ENCODE data around the gene SLC22A3. TPM values are rescaled to one million over a fixed set of nuclear protein-coding genes. Genes with fewer than 3 reads are reported as not detected.

SLC22A3 gene
- polyA plus RNA-seq, 1 of the 3 experiments (the other 2 are of a cell fraction) = not detected

DNA sequence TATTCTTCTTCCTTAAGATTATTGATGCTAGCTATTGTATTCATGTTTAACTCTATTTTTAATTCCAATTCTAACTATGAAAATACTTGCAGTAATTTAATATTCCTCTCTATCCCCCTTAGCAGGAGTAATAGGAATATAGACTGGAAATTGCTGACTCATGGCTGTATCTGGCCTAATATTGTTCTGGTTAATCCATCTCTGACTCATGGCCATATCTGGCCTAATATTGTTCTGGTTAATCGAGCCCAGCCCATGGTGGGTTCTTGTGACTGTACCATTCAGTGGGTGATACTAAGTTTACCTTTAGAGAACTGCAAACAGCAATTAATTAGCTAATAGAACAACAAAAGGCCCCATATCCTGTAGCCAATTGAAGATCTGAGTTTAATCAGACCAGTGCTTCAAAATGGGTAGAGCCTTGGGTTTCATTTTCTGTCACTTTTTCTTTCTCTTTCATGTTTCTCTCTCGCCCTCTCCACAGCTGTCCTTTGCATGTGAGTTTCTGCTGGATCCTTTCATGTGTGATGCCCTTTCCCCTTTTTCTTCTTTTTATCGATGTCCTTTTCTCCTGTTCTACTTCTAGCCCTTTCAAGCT is 50.6 kb downstream of the SLC22A3 start:
- DNase-seq = no peak
- ChIA-PET POLR2A (no interaction called here), CTCF (no interaction called here)
- Histone ChIP-seq H3F3A (replicated peaks; ENCODE audit: insufficient read depth) (no peaks in the 10 kb centered on the region), H3K4me3 (ENCODE audit: low read depth in 2 of 2, low read length in 1 of 2) (no peak overlapping the region), H3K79me2 (ENCODE audit: insufficient read depth) (no peaks in the 10 kb centered on the region), H3K9ac (no peak overlapping the region), H3K27me3 (ENCODE audit: insufficient read depth) (no peaks in the 10 kb centered on the region), H2AFZ (ENCODE audit: low read depth) (no peak overlapping the region), H3K36me3 (replicated peaks in 1 of 2; ENCODE audit: control insufficient read depth in 1 of 2, insufficient read depth in 2 of 2, low read length in 1 of 2) (no peaks in the 10 kb centered on the region), H3K27ac (ENCODE audit: low read depth in 2 of 2, low read length in 1 of 2) (no peak overlapping the region), H3K4me1 (ENCODE audit: control insufficient read depth in 1 of 2, insufficient read depth in 2 of 2, low read depth in 1 of 2, low read length in 1 of 2) (no peaks in the 10 kb centered on the region), H3K4me2 (no peak overlapping the region), H3K9me2 (no peaks in the 10 kb centered on the region), H3K9me3 (no peaks in the 10 kb centered on the region), H4K20me1 (ENCODE audit: insufficient read depth) (no peaks in the 10 kb centered on the region)
- WGBS (ENCODE audit: low lambda C conversion rate) = 9% methylated on average over 3 of the region's 3 CpGs
- TF ChIP-seq FOXJ3 (CRISPR knock-in tag; IDR thresholded peaks at IDR 0.05) (no peak), TCF12 (IDR thresholded peaks at IDR 0.05) (no peak), REST (IDR thresholded peaks at IDR 0.05; ENCODE audit: low read depth, low read length) (no peak), EZH2phosphoT487 (IDR thresholded peaks at IDR 0.05; ENCODE audit: borderline replicate concordance, low read depth) (no peak), SIN3A (IDR thresholded peaks at IDR 0.05; ENCODE audit: borderline replicate concordance, low read depth, low read length) (no peak), FOXM1 (IDR thresholded peaks at IDR 0.05; ENCODE audit: low read depth) (no peak), RAD21 (IDR thresholded peaks at IDR 0.05; ENCODE audit: low read length) (no peak), MAX (IDR thresholded peaks at IDR 0.05; ENCODE audit: low read depth) (no peak), IRF3 (IDR thresholded peaks at IDR 0.05; ENCODE audit: low read depth, low read length) (no peak), MEF2A (IDR thresholded peaks at IDR 0.05; ENCODE audit: borderline replicate concordance, low read depth) (no peak), SMC3 (IDR thresholded peaks at IDR 0.05; ENCODE audit: low read depth, low read length) (no peak), YY1 (IDR thresholded peaks at IDR 0.05; ENCODE audit: low read depth) (no peak), NFIC (IDR thresholded peaks at IDR 0.05; ENCODE audit: borderline replicate concordance) (no peak), PBX3 (IDR thresholded peaks at IDR 0.05) (no peak), FOSL2 (IDR thresholded peaks at IDR 0.05; ENCODE audit: borderline replicate concordance, low read depth) (no peak)
- TF ChIP-seq, protein P1, sequence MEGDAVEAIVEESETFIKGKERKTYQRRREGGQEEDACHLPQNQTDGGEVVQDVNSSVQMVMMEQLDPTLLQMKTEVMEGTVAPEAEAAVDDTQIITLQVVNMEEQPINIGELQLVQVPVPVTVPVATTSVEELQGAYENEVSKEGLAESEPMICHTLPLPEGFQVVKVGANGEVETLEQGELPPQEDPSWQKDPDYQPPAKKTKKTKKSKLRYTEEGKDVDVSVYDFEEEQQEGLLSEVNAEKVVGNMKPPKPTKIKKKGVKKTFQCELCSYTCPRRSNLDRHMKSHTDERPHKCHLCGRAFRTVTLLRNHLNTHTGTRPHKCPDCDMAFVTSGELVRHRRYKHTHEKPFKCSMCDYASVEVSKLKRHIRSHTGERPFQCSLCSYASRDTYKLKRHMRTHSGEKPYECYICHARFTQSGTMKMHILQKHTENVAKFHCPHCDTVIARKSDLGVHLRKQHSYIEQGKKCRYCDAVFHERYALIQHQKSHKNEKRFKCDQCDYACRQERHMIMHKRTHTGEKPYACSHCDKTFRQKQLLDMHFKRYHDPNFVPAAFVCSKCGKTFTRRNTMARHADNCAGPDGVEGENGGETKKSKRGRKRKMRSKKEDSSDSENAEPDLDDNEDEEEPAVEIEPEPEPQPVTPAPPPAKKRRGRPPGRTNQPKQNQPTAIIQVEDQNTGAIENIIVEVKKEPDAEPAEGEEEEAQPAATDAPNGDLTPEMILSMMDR (IDR thresholded peaks at IDR 0.05) = no peak
